Measurements from ENCODE around the gene PNPLA7.
"Not testable (repeated sequence)": the region's sequence is repeated elsewhere in the genome, so short reads cannot be mapped to it uniquely, and the experiment has no call there.

The PNPLA7 gene

GRCh38 chr9:137518661-137519459 is 31.3 kb downstream of the PNPLA7 start:
- not testable (repeated sequence) for H3K4me3 Mint-ChIP-seq; H3K36me3 Mint-ChIP-seq; H3K9me3 Mint-ChIP-seq (ENCODE audit: low read depth); H3K27ac Mint-ChIP-seq; H3K27me3 Mint-ChIP-seq; H3K4me1 Mint-ChIP-seq (ENCODE audit: low read depth)

GRCh38 chr9:137516144-137516917 is 33.9 kb downstream of the PNPLA7 start:
- no peaks in the 10 kb centered on the region for H3K9me3 Mint-ChIP-seq (ENCODE audit: low read depth)
- H3K27me3 Mint-ChIP-seq, result no peaks in the 10 kb centered on the region
- no peak overlapping the region for H3K27ac Mint-ChIP-seq
- no peak overlapping the region for H3K4me3 Mint-ChIP-seq
- no peaks in the 10 kb centered on the region for H3K36me3 Mint-ChIP-seq
- no peaks in the 10 kb centered on the region for H3K4me1 Mint-ChIP-seq (ENCODE audit: low read depth)

- no peak overlapping the region for H3K4me3 Mint-ChIP-seq
- no peak overlapping the region for H3K27ac Mint-ChIP-seq
- H3K9me3 Mint-ChIP-seq (ENCODE audit: low read depth), result no peaks in the 10 kb centered on the region
- H3K27me3 Mint-ChIP-seq, result no peaks in the 10 kb centered on the region
- H3K4me1 Mint-ChIP-seq (ENCODE audit: low read depth), result no peaks in the 10 kb centered on the region
- H3K36me3 Mint-ChIP-seq, result no peaks in the 10 kb centered on the region
Observed at GRCh38 chr9:137515338-137515724, 34.9 kb downstream of the PNPLA7 start.

GRCh38 chr9:137514691-137515337 is 35.4 kb downstream of the PNPLA7 start:
- Mint-ChIP-seq H3K4me3 (no peak overlapping the region), H3K27me3 (no peaks in the 10 kb centered on the region), H3K9me3 (ENCODE audit: low read depth) (no peaks in the 10 kb centered on the region), H3K27ac (no peak overlapping the region), H3K36me3 (no peaks in the 10 kb centered on the region), H3K4me1 (ENCODE audit: low read depth) (no peaks in the 10 kb centered on the region)

- not testable (repeated sequence) for H3K9me3 Mint-ChIP-seq (ENCODE audit: low read depth); H3K4me3 Mint-ChIP-seq; H3K36me3 Mint-ChIP-seq; H3K27ac Mint-ChIP-seq; H3K27me3 Mint-ChIP-seq; H3K4me1 Mint-ChIP-seq (ENCODE audit: low read depth)
Observed at GRCh38 chr9:137513801-137514570, 36.2 kb downstream of the PNPLA7 start.

GRCh38 chr9:137513136-137513535 is 37.1 kb downstream of the PNPLA7 start:
- not testable (repeated sequence) for H3K4me1 Mint-ChIP-seq (ENCODE audit: low read depth); H3K9me3 Mint-ChIP-seq (ENCODE audit: low read depth); H3K27me3 Mint-ChIP-seq; H3K4me3 Mint-ChIP-seq; H3K36me3 Mint-ChIP-seq; H3K27ac Mint-ChIP-seq

GRCh38 chr9:137511758-137512463 is 38.3 kb downstream of the PNPLA7 start:
- Mint-ChIP-seq H3K4me1 (ENCODE audit: low read depth) (no peaks in the 10 kb centered on the region), H3K4me3 (no peak overlapping the region), H3K27ac (no peak overlapping the region), H3K36me3 (no peaks in the 10 kb centered on the region), H3K9me3 (ENCODE audit: low read depth) (no peaks in the 10 kb centered on the region), H3K27me3 (no peaks in the 10 kb centered on the region)

GRCh38 chr9:137511126-137511525 is 39.1 kb downstream of the PNPLA7 start:
- H3K27me3 Mint-ChIP-seq; H3K4me1 Mint-ChIP-seq (ENCODE audit: low read depth); H3K9me3 Mint-ChIP-seq (ENCODE audit: low read depth); H3K27ac Mint-ChIP-seq; H3K36me3 Mint-ChIP-seq; H3K4me3 Mint-ChIP-seq: not testable (repeated sequence)

GRCh38 chr9:137509198-137509597 is 41.0 kb downstream of the PNPLA7 start:
- no peaks in the 10 kb centered on the region for H3K36me3 Mint-ChIP-seq
- H3K9me3 Mint-ChIP-seq (ENCODE audit: low read depth), result no peaks in the 10 kb centered on the region
- no peak overlapping the region for H3K4me3 Mint-ChIP-seq
- H3K27me3 Mint-ChIP-seq, result no peaks in the 10 kb centered on the region
- no peaks in the 10 kb centered on the region for H3K4me1 Mint-ChIP-seq (ENCODE audit: low read depth)
- no peak overlapping the region for H3K27ac Mint-ChIP-seq

- no peak overlapping the region for H3K27ac Mint-ChIP-seq
- peaks cover under 1% of the 10 kb centered on the region for H3K4me1 Mint-ChIP-seq (ENCODE audit: low read depth)
- no peaks in the 10 kb centered on the region for H3K36me3 Mint-ChIP-seq
- no peaks in the 10 kb centered on the region for H3K27me3 Mint-ChIP-seq
- no peak overlapping the region for H3K4me3 Mint-ChIP-seq
- no peaks in the 10 kb centered on the region for H3K9me3 Mint-ChIP-seq (ENCODE audit: low read depth)
Observed at GRCh38 chr9:137506702-137507171, 43.5 kb downstream of the PNPLA7 start.

- Mint-ChIP-seq H3K4me3 (no peak overlapping the region), H3K9me3 (ENCODE audit: low read depth) (no peaks in the 10 kb centered on the region), H3K27me3 (no peaks in the 10 kb centered on the region), H3K36me3 (no peaks in the 10 kb centered on the region), H3K4me1 (ENCODE audit: low read depth) (peaks cover 2% of the 10 kb centered on the region), H3K27ac (no peak overlapping the region)
Observed at GRCh38 chr9:137506274-137506673, 43.9 kb downstream of the PNPLA7 start.

- Mint-ChIP-seq H3K27ac (no peak overlapping the region), H3K27me3 (no peaks in the 10 kb centered on the region), H3K4me1 (ENCODE audit: low read depth) (peaks cover 2% of the 10 kb centered on the region), H3K9me3 (ENCODE audit: low read depth) (no peaks in the 10 kb centered on the region), H3K36me3 (no peaks in the 10 kb centered on the region), H3K4me3 (no peak overlapping the region)
Observed at GRCh38 chr9:137505421-137506140, 44.6 kb downstream of the PNPLA7 start.

- Mint-ChIP-seq H3K27me3 (no peaks in the 10 kb centered on the region), H3K27ac (no peak overlapping the region), H3K4me3 (no peak overlapping the region), H3K9me3 (ENCODE audit: low read depth) (no peaks in the 10 kb centered on the region), H3K36me3 (no peaks in the 10 kb centered on the region), H3K4me1 (ENCODE audit: low read depth) (peaks cover 2% of the 10 kb centered on the region)
Observed at GRCh38 chr9:137504432-137504777, 45.8 kb downstream of the PNPLA7 start.
